Endothelial cell (in vitro differentiated cells): Measurements from ENCODE around the gene KRT17. TPM values are rescaled to one million over a fixed set of nuclear protein-coding genes. Genes with fewer than 3 reads are reported as not detected.

Source experiments
- DNase-seq: peaks from one replicate; pipeline ENCODE4 v3.0.0; 2021; ENCODE audit warnings: low spot score
- H3K27ac Mint-ChIP-seq: one replicate; pipeline ENCODE4 v1.8.0; 2021; ENCODE audit warnings: mixed read lengths, inconsistent platforms; ENCODE audit not compliant: unreplicated experiment
- H3K27me3 Mint-ChIP-seq: one replicate; pipeline ENCODE4 v1.8.0; 2021; ENCODE audit warnings: mild to moderate bottlenecking, moderate library complexity, mixed read lengths, inconsistent platforms; ENCODE audit not compliant: unreplicated experiment
- H3K36me3 Mint-ChIP-seq: one replicate; pipeline ENCODE4 v1.8.0; 2021; ENCODE audit warnings: mild to moderate bottlenecking, low read depth, mixed read lengths, inconsistent platforms; ENCODE audit not compliant: unreplicated experiment
- H3K4me1 Mint-ChIP-seq: one replicate; pipeline ENCODE4 v1.8.0; 2021; ENCODE audit warnings: mild to moderate bottlenecking, mixed read lengths, inconsistent platforms; ENCODE audit not compliant: unreplicated experiment
- H3K4me3 Mint-ChIP-seq: one replicate; pipeline ENCODE4 v1.8.0; 2021; ENCODE audit warnings: mild to moderate bottlenecking, mixed read lengths, inconsistent platforms; ENCODE audit not compliant: unreplicated experiment
- H3K9me3 Mint-ChIP-seq: one replicate; pipeline ENCODE4 v1.8.0; 2021; ENCODE audit warnings: mixed read lengths, inconsistent platforms; ENCODE audit not compliant: unreplicated experiment
- total RNA-seq: library from RNA; stranded (reverse); fragmentation: NEBNext Ultra II Directional; extraction: Animal tissue kit (Norgen Biotek cat#: 25700); gene quantifications from one replicate; pipeline ENCODE4 v1.2.1, GENCODE V29; 2021; ENCODE audit not compliant: unreplicated experiment
- TF ChIP-seq, protein P1 (sequence below): fragments of 200-600 bp; sonication (generic); IDR thresholded peaks from one replicate; pipeline ENCODE4 v1.5.0; 2021; ENCODE audit warnings: antibody characterized with exemption; ENCODE audit not compliant: unreplicated experiment

The KRT17 gene
- total RNA-seq, 1 donor from 2014 or later: not detected

DNA sequence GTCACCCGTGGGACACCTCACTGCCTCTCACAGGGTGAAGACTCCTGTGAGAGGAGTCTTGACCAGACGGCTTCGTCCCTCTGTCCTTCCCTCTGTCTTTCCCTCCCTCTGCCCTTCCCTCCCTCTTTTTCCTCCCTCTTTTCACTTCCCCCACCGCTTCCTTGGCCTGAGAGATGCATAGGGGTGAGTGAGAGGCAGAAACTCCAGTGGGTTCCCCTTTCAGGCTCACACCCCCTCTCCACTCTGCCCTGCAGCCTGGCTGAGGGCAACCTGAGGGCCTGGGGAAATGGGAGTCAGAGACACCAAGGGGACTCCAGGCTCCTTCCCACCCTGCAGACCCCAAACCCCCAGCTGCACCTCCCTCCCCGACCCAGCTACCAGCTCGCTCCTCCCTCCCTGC is 14.6 kb upstream of the KRT17 start:
- TF ChIP-seq, protein P1, sequence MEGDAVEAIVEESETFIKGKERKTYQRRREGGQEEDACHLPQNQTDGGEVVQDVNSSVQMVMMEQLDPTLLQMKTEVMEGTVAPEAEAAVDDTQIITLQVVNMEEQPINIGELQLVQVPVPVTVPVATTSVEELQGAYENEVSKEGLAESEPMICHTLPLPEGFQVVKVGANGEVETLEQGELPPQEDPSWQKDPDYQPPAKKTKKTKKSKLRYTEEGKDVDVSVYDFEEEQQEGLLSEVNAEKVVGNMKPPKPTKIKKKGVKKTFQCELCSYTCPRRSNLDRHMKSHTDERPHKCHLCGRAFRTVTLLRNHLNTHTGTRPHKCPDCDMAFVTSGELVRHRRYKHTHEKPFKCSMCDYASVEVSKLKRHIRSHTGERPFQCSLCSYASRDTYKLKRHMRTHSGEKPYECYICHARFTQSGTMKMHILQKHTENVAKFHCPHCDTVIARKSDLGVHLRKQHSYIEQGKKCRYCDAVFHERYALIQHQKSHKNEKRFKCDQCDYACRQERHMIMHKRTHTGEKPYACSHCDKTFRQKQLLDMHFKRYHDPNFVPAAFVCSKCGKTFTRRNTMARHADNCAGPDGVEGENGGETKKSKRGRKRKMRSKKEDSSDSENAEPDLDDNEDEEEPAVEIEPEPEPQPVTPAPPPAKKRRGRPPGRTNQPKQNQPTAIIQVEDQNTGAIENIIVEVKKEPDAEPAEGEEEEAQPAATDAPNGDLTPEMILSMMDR: no peak
- Mint-ChIP-seq H3K9me3 (no peaks in the 10 kb centered on the region), H3K36me3 (no peaks in the 10 kb centered on the region), H3K27me3 (peaks cover 4% of the 10 kb centered on the region), H3K27ac (no peak overlapping the region), H3K4me1 (peaks cover 3% of the 10 kb centered on the region), H3K4me3 (no peak overlapping the region)
- DNase-seq: no peak

- no peak overlapping the region for H3K27ac Mint-ChIP-seq
These were observed 13.8 kb upstream of the KRT17 start for GRCh38 chr17:41638194-41638593.

DNA sequence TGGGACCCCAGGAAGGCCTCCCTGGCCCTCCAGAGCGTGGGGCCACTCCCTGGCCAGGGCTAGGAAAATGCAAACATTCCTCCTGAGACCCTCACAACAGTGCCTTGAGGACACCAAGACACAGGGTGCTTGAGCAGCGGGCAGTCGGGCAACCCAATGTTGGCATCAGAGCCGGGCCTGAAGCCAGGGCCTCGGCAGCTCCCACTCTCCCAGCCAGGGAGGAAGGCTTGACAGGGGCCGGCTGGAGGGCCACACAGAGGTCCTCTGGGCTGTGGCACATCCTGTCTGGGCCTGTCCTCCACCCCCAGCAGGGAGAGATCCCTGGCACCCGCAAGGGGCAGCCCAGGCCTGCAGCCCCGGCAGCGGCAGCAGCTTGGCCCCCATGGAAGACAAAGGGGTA is 12.3 kb upstream of the KRT17 start:
- Mint-ChIP-seq H3K4me3 (no peak overlapping the region), H3K9me3 (no peaks in the 10 kb centered on the region), H3K36me3 (no peaks in the 10 kb centered on the region), H3K27ac (no peak overlapping the region), H3K4me1 (peaks cover 3% of the 10 kb centered on the region), H3K27me3 (peaks cover 4% of the 10 kb centered on the region)
- DNase-seq: no peak
- TF ChIP-seq, protein P1: no peak

More at GRCh38 chr17:41638194-41638593, 13.8 kb upstream of the KRT17 start:
- Mint-ChIP-seq H3K27me3 (peaks cover 4% of the 10 kb centered on the region), H3K36me3 (no peaks in the 10 kb centered on the region), H3K4me3 (no peak overlapping the region), H3K4me1 (peaks cover 3% of the 10 kb centered on the region), H3K9me3 (no peaks in the 10 kb centered on the region)
- TF ChIP-seq, protein P1: no peak
- no peak for DNase-seq

GRCh38 chr17:41635121-41636097 is 11.0 kb upstream of the KRT17 start:
- H3K36me3 Mint-ChIP-seq: no peaks in the 10 kb centered on the region
- DNase-seq: no peak
- no peak overlapping the region for H3K27ac Mint-ChIP-seq
- H3K4me1 Mint-ChIP-seq: peaks cover 3% of the 10 kb centered on the region
- H3K4me3 Mint-ChIP-seq: no peak overlapping the region
- TF ChIP-seq, protein P1: no peak
- peaks cover 3% of the 10 kb centered on the region for H3K27me3 Mint-ChIP-seq
- H3K9me3 Mint-ChIP-seq: no peaks in the 10 kb centered on the region

DNA sequence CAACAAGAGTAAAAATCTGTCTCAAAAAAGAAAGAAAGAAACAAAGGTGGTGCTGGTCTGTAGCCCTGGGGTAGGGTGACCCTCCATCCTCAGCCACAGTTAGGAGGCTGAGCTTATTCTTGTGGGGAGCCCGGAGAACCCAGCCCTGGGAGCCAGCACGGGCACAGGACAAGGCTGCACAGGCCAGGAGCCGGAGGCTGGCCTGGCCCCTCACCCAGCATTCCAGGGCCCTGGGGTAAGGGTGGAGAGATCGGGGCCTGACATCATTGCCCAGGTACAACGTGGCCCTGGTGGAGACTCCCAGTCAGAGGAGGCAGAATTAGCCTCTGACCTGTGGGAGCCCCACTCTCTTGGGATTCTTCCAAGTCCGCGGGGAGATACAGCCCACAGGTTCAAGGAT is 10.3 kb upstream of the KRT17 start:
- Mint-ChIP-seq H3K4me1 (peaks cover 3% of the 10 kb centered on the region), H3K27me3 (peaks cover 3% of the 10 kb centered on the region), H3K4me3 (no peak overlapping the region), H3K9me3 (no peaks in the 10 kb centered on the region), H3K27ac (no peak overlapping the region), H3K36me3 (no peaks in the 10 kb centered on the region)
- DNase-seq: no peak
- TF ChIP-seq, protein P1: no peak
